HG02759 (cell line): Measurements from ENCODE around the gene ZNF423.
A peak's percentile ranks its signal among the peaks of the same experiment; 100 is the strongest.

Experiments
- ATAC-seq: cut with Tn5 transposase; IDR thresholded peaks from one replicate; pipeline ENCODE4 v1.9.1; 2021; ENCODE audit warnings: mild to moderate bottlenecking, moderate library complexity; ENCODE audit not compliant: unreplicated experiment

ZNF423 gene

GRCh38 chr16:49594153-49594552, 261.8 kb downstream of the ZNF423 start:
- no peak for ATAC-seq

GRCh38 chr16:49593424-49594040, 262.4 kb downstream of the ZNF423 start:
- ATAC-seq = no peak

GRCh38 chr16:49592546-49593423, 263.1 kb downstream of the ZNF423 start:
- peak; percentile 59 for ATAC-seq

- no peak for ATAC-seq
Observed at GRCh38 chr16:49590166-49590871, 265.6 kb downstream of the ZNF423 start.

GRCh38 chr16:49589544-49590031, 266.3 kb downstream of the ZNF423 start:
- no peak for ATAC-seq

- ATAC-seq = no peak
Observed at GRCh38 chr16:49588729-49589384, 267.1 kb downstream of the ZNF423 start.

- no peak for ATAC-seq
Observed at GRCh38 chr16:49588026-49588425, 267.9 kb downstream of the ZNF423 start.

GRCh38 chr16:49587511-49587910, 268.4 kb downstream of the ZNF423 start:
- no peak for ATAC-seq

GRCh38 chr16:49586466-49587450, 269.2 kb downstream of the ZNF423 start:
- ATAC-seq = no peak

- no peak for ATAC-seq
Observed at GRCh38 chr16:49585143-49585832, 270.6 kb downstream of the ZNF423 start.

- no peak for ATAC-seq
Observed at GRCh38 chr16:49583911-49584310, 272.0 kb downstream of the ZNF423 start.

- ATAC-seq = no peak
Observed at GRCh38 chr16:49581630-49582298, 274.1 kb downstream of the ZNF423 start.

- no peak for ATAC-seq
Observed at GRCh38 chr16:49580751-49581303, 275.1 kb downstream of the ZNF423 start.

GRCh38 chr16:49578435-49579024, 277.4 kb downstream of the ZNF423 start:
- ATAC-seq = no peak

- no peak for ATAC-seq
Observed at GRCh38 chr16:49578018-49578417, 277.9 kb downstream of the ZNF423 start.

GRCh38 chr16:49576941-49577340, 279.0 kb downstream of the ZNF423 start:
- no peak for ATAC-seq

GRCh38 chr16:49576173-49576494, 279.8 kb downstream of the ZNF423 start:
- ATAC-seq = no peak
